Neutrophil (primary cell): ENCODE data around the gene LRP2.

Source experiments
- H3K27ac ChIP-seq: fragments of 200-600 bp; sonication (generic); 2 replicates; pipeline ENCODE4 v1.5.1; 2016; ENCODE audit warnings: mild to moderate bottlenecking, moderate library complexity
- H3K27me3 ChIP-seq: fragments of 200-600 bp; sonication (generic); 2 replicates; pipeline ENCODE4 v1.6.0; 2016; ENCODE audit warnings: mild to moderate bottlenecking
- H3K36me3 ChIP-seq: fragments of 200-600 bp; sonication (generic); 2 replicates; pipeline ENCODE4 v1.5.1; 2017
- H3K4me1 ChIP-seq, 2 experiments: fragments of 200-600 bp in 1 of 2; sonication (generic) in 1 of 2; 1 replicate in 1 of 2; 2 replicates in 1 of 2; pipeline versions ENCODE4 v1.5.1 to v1.6.1; 2013 to 2016; ENCODE audit warnings: low read depth in 1 of 2, low read length in 1 of 2, mild to moderate bottlenecking in 1 of 2, moderate library complexity in 1 of 2; ENCODE audit not compliant: control insufficient read depth in 1 of 2, insufficient read depth in 1 of 2
- H3K4me3 ChIP-seq, 2 experiments: fragments of 200-600 bp in 1 of 2; sonication (generic) in 1 of 2; 1 replicate in 1 of 2; 2 replicates in 1 of 2; pipeline ENCODE4 v1.5.1; 2013 to 2016; ENCODE audit warnings: low read depth in 1 of 2, low read length in 1 of 2, mild to moderate bottlenecking in 1 of 2, moderate library complexity in 1 of 2
- H3K9me3 ChIP-seq: fragments of 200-600 bp; sonication (generic); 2 replicates; pipeline ENCODE4 v1.5.1; 2016
- CTCF ChIP-seq: fragments of 200-600 bp; sonication (generic); IDR thresholded peaks from 2 replicates; pipeline ENCODE4 v1.5.1; 2016; ENCODE audit warnings: antibody characterized with exemption

Gene LRP2

GRCh38 chr2:169345486-169346437 lies 16.6 kb downstream of the LRP2 start:
- Histone ChIP-seq H3K36me3 (no peaks in the 10 kb centered on the region), H3K4me1 (peaks cover 15 to 19% of the 10 kb centered on the region in 2 experiments), H3K9me3 (no peaks in the 10 kb centered on the region), H3K27me3 (peaks cover 26% of the 10 kb centered on the region), H3K27ac (no peak overlapping the region), H3K4me3 (no peak overlapping the region)
- TF ChIP-seq CTCF: no peak

GRCh38 chr2:169344736-169345485 lies 17.4 kb downstream of the LRP2 start:
- Histone ChIP-seq H3K9me3 (no peaks in the 10 kb centered on the region), H3K27ac (no peak overlapping the region), H3K27me3 (peaks cover 26% of the 10 kb centered on the region), H3K4me1 (peaks cover 12 to 14% of the 10 kb centered on the region in 2 experiments), H3K4me3 (no peak overlapping the region), H3K36me3 (no peaks in the 10 kb centered on the region)
- no peak for TF ChIP-seq CTCF

GRCh38 chr2:169343202-169343601 lies 19.1 kb downstream of the LRP2 start:
- Histone ChIP-seq H3K27me3 (peaks cover 33% of the 10 kb centered on the region), H3K36me3 (no peaks in the 10 kb centered on the region)
- TF ChIP-seq CTCF: no peak

GRCh38 chr2:169339657-169340056 lies 22.7 kb downstream of the LRP2 start:
- H3K27me3 ChIP-seq: peaks cover 29% of the 10 kb centered on the region

More at GRCh38 chr2:169343202-169343601, 19.1 kb downstream of the LRP2 start:
- no peak overlapping the region for H3K4me3 ChIP-seq
- H3K4me1 ChIP-seq: no peaks in the 10 kb centered on the region
- no peak overlapping the region for H3K27ac ChIP-seq
- no peaks in the 10 kb centered on the region for H3K9me3 ChIP-seq

GRCh38 chr2:169336695-169337094 lies 25.6 kb downstream of the LRP2 start:
- H3K27ac ChIP-seq: no peak overlapping the region
- no peak for TF ChIP-seq CTCF

More at GRCh38 chr2:169339657-169340056, 22.7 kb downstream of the LRP2 start:
- no peak for TF ChIP-seq CTCF
- Histone ChIP-seq H3K9me3 (no peaks in the 10 kb centered on the region), H3K4me1 (no peaks in the 10 kb centered on the region), H3K27ac (no peak overlapping the region), H3K4me3 (no peak overlapping the region), H3K36me3 (no peaks in the 10 kb centered on the region)

More at GRCh38 chr2:169336695-169337094, 25.6 kb downstream of the LRP2 start:
- no peaks in the 10 kb centered on the region for H3K4me1 ChIP-seq
- H3K27me3 ChIP-seq: peaks cover 15% of the 10 kb centered on the region
- H3K9me3 ChIP-seq: no peaks in the 10 kb centered on the region
- H3K4me3 ChIP-seq: no peak overlapping the region
- H3K36me3 ChIP-seq: no peaks in the 10 kb centered on the region
